ENCODE data around the gene KRTAP10-2. TPM values are rescaled to one million over a fixed set of nuclear protein-coding genes. Genes with fewer than 3 reads are reported as not detected.

KRTAP10-2 gene
- total and polyA plus RNA-seq, 9 of the 15 experiments (the other 6 are each of a cell fraction or from before 2014, with no cell fraction given), result not detected

- TF ChIP-seq, protein P1, sequence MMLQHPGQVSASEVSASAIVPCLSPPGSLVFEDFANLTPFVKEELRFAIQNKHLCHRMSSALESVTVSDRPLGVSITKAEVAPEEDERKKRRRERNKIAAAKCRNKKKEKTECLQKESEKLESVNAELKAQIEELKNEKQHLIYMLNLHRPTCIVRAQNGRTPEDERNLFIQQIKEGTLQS (IDR thresholded peaks at IDR 0.05), result no peak
- TF ChIP-seq, protein P1 (CRISPR knock-in tag; conservative IDR thresholded peaks at IDR 0.05), result no peak
- TF ChIP-seq ZNF311 (CRISPR knock-in tag; IDR thresholded peaks at IDR 0.05), result no peak
- no peak for TF ChIP-seq ZNF518B (CRISPR knock-in tag; IDR thresholded peaks at IDR 0.05)
- TF ChIP-seq MCM5 (IDR thresholded peaks at IDR 0.05; ENCODE audit: low read depth), result no peak
- no peak for TF ChIP-seq TBP (optimal IDR thresholded peaks at IDR 0.05; ENCODE audit: low read depth, low read length)
- TF ChIP-seq CGGBP1 (CRISPR knock-in tag; IDR thresholded peaks at IDR 0.05), result no peak
- TF ChIP-seq SLC30A9 (CRISPR knock-in tag; IDR thresholded peaks at IDR 0.05), result no peak
- no peak for TF ChIP-seq ARID2 (IDR thresholded peaks at IDR 0.05)
- TF ChIP-seq XRCC4 (IDR thresholded peaks at IDR 0.05; ENCODE audit: extremely low read depth, insufficient read depth, insufficient read length), result no peak
- TF ChIP-seq CBX2 (IDR thresholded peaks at IDR 0.05; ENCODE audit: insufficient read depth, low read length, poor library complexity, severe bottlenecking), result no peak
- no peak for TF ChIP-seq ZFP30 (CRISPR knock-in tag; IDR thresholded peaks at IDR 0.05; ENCODE audit: borderline replicate concordance)
- TF ChIP-seq GATAD2B (IDR thresholded peaks at IDR 0.05; ENCODE audit: borderline replicate concordance), result no peak
These were observed 22.3 kb downstream of the KRTAP10-2 start (continued) for GRCh38 chr21:44529011-44529421.

Data from K562 (cell line).